Liver (tissue), 3 donors: ENCODE data around the gene EXOC3L2.

Experiments used
- ATF3 ChIP-seq: IDR thresholded peaks from 2 replicates; pipeline ENCODE4 v1.6.1; 2016; ENCODE audit warnings: antibody characterized with exemption
- CTCF ChIP-seq: fragments of 150-350 bp; IDR thresholded peaks from 2 replicates; pipeline ENCODE4 v1.5.1; 2017; ENCODE audit warnings: improper control_type of control experiment, low read depth, low read length; ENCODE audit not compliant: missing input control
- EGR1 ChIP-seq, 2 donors: IDR thresholded peaks; 2 replicates each; pipeline ENCODE4 v1.6.1; 2016 to 2018; ENCODE audit warnings: antibody characterized with exemption in 2 of 2, low read depth in 2 of 2
- FOXA1 ChIP-seq: IDR thresholded peaks from 2 replicates; pipeline ENCODE4 v1.6.1; 2016; ENCODE audit warnings: antibody characterized with exemption
- GABPA ChIP-seq, 2 donors: IDR thresholded peaks in 1 of 2; conservative IDR thresholded peaks in 1 of 2; 2 replicates each; pipeline ENCODE4 v1.6.1; 2016; ENCODE audit warnings: antibody characterized with exemption in 2 of 2, mild to moderate bottlenecking in 1 of 2, moderate library complexity in 1 of 2
- HNF4A ChIP-seq, 2 donors: conservative IDR thresholded peaks; 2 replicates each; pipeline ENCODE4 v1.6.1; 2016; ENCODE audit warnings: antibody characterized with exemption in 2 of 2, mild to moderate bottlenecking in 2 of 2
- MAX ChIP-seq: IDR thresholded peaks from 2 replicates; pipeline ENCODE4 v1.6.1; 2016; ENCODE audit warnings: antibody characterized with exemption
- RAD21 ChIP-seq, 2 donors: IDR thresholded peaks; 2 replicates each; pipeline ENCODE4 v1.6.1; 2016; ENCODE audit warnings: antibody characterized with exemption in 2 of 2, mild to moderate bottlenecking in 2 of 2
- REST ChIP-seq: IDR thresholded peaks from 2 replicates; pipeline ENCODE4 v1.6.1; 2016; ENCODE audit warnings: antibody characterized with exemption, mild to moderate bottlenecking
- TAF1 ChIP-seq: conservative IDR thresholded peaks from 2 replicates; pipeline ENCODE4 v1.6.1; 2016; ENCODE audit warnings: antibody characterized with exemption, mild to moderate bottlenecking
- YY1 ChIP-seq: IDR thresholded peaks from 2 replicates; pipeline ENCODE4 v1.6.1; 2016; ENCODE audit warnings: antibody characterized with exemption, mild to moderate bottlenecking
- ZBTB33 ChIP-seq: IDR thresholded peaks from 2 replicates; pipeline ENCODE4 v1.6.1; 2016; ENCODE audit warnings: antibody characterized with exemption
- donor health status: healthy.
- donor health status: healthy.

GRCh38 chr19:45255611-45256157 is 10.5 kb upstream of the EXOC3L2 start:
- TF ChIP-seq CTCF (no peak), ATF3 (no peak), TAF1 (no peak), EGR1 (IDR thresholded peaks at IDR 0.05; ENCODE audit: low read depth in 2 of 2) (no peak), REST (no peak), YY1 (no peak), ZBTB33 (no peak), RAD21 (IDR thresholded peaks at IDR 0.05) (no peak), HNF4A (conservative IDR thresholded peaks at IDR 0.05) (no peak), GABPA (IDR thresholded peaks at IDR 0.05 in 1 of 2, conservative IDR thresholded peaks at IDR 0.05 in 1 of 2) (no peak), MAX (no peak), FOXA1 (no peak)
